GM21515 (cell line): Measurements from ENCODE around the gene ENKD1.
A peak's percentile ranks its signal among the peaks of the same experiment; 100 is the strongest.

Experiments used
- ATAC-seq: cut with Tn5 transposase; IDR thresholded peaks from one replicate; pipeline ENCODE4 v1.9.1; 2021; ENCODE audit not compliant: unreplicated experiment

Gene ENKD1

DNA sequence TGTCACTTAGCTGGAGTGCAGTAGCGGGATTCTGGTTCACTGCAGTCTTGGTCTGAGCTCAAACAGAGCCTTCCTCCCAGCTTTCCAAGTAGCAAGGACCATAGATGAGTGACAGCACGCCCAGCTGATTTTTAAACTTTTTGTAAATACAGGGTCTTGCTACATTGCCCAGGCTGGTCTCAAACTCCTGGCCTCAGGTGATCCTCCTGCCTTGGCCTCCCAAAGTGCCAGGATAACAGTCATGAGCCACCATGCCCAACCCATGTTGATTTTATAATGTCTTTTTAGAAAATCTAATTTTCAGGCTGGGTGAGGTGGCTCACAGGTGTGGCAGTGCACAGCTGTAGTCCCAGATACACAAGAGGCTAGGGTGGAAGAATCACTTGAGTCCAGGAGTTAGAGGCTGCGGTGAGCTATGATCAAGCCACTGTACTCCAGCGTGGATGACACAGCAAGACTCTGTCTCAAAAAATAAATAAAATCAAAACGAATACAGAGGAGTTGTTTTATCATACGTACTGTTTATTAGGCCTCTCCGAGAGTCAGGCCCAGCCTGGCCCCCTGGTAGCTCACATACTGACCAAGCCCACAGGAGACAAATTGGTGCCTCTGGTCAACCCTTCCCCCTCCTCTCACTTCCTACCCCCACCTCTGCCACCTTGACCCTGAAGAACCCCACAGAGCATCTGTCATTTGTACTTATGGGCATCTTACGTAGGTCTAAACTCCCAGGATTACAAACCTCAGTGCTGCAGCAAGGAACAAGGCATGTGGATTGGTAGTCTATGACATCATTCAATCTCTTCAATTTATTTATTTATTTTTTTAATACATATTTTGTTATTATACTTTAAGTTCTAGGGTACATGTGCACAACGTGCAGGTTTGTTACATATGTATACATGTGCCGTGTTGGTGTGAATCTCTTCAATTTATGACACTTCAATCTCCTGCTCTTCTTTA lies 13.7 kb upstream of the ENKD1 start:
- ATAC-seq, result no peak

DNA sequence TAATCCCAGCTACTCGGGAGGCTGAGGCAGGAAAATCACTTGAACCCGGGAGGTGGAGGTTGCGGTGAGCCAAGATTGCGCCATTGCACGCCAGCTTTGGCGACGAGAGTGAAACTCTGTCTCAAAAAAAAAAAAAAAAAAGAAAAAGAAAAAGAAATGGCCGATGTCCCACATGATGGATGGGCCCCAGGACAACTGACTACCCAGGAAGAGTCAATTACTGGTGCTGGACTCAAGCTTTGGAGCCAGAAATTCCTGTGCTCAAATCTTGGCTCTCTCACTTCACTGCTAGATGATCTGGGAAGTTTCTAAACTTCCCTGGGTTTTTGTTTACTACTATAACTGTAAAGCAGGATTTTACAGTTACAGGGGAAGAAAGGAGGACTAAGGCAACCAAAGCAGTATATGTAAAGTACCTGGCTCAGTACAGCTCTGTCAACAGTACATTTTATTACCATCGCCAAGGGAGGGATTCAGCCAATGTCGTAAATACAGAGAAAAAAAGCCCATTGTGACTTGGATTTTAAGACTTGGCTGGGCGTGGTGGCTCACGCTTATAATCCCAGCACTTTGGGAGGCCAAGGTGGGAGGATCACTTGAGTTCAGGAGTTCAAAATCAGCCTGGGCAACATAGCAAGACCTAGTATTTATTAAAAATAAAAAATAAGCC lies 11.9 kb upstream of the ENKD1 start:
- ATAC-seq, result no peak

DNA sequence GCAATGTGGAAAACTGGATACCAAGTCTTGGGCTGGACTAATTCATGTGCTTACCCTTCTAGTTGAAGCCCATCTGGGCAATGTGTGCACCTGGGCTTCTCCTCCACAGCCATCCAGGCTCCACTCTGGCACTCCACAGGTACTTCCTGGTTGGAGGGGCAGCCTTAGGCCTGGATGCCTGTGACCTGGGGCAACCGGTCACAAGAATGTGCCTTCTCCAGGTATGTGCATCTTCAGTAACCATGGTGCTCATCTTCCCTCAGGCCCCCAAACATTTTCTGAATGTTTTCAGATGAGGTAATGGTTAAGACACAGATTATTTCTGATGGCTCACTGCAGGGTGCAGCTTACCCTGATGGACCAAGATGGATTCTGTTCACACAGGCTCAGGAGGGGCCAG lies 11.2 kb upstream of the ENKD1 start:
- ATAC-seq, result no peak

DNA sequence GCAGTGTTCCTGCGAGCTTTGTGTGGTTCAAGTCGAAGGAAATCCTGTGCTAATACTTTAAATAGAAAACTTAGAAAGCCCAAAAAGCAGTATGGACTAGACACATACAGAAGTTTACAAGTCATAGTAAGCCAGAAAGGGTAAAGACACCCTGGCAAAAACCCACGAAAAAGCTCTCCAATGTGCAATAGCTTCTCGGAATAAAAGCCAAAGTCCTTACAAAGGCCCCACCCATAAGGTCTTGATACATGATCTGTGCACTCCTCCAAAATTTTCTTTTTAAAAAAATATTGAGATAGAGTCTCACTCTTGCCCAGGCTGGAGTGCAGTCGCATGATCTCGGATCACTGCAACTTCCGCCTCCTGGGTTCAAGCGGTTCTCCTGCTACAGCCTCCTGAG lies 10.4 kb upstream of the ENKD1 start:
- no peak for ATAC-seq

DNA sequence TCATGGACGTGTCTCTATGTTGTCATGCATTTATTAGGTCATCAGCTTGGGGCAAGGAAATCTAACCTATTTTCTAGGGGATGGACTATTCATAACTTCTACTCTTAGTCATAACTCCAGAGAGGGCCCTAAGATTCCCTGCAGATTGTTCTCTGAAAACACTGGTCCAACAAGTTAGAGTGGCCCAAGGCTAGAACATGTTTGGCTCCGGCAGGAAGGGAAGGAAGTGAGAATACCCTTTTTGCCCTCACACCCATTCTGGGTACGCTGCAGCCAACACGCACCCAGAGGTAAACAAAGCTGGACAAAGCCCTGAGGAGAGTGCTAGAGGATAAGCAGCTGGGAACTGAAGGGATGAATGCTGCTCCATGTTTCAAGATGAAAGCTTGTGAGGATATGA lies 10.0 kb upstream of the ENKD1 start:
- no peak for ATAC-seq

DNA sequence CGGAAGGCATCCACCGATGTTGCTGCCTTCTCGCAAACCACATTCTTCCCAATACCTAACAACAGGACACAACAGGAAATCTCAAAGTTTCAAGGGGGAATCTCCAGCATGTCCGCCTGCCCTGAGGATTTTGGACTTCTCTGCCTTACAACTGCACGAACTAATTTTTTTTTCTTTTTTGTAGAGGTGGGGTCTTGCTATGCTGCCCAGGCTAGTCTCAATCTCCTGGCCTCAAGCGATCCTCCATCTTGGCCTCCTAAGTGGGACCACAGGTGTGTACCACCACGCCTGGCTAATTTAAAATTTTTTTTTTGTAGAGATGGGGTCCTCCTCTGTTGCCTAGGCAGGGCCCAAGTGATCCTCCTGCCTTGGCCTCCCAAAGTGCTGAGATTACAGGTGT lies 9.4 kb upstream of the ENKD1 start:
- ATAC-seq, result no peak

DNA sequence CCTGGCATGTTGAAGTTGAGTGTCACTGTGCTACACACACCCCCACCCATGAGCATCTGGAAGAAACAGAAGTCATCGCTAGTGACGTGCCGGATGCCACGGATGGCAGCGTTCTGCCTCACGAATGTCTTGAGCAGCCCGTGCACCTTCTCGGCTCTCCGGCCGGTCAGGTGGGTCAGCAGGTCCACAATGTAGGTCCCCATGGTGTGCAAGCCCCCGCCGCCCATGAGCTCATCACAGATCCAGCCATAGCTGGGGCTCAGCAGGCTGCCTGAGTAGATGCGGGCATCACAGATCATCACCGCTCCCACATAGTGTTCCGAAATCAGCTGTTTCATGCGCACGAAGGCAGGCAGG lies 9.0 kb upstream of the ENKD1 start:
- no peak for ATAC-seq

DNA sequence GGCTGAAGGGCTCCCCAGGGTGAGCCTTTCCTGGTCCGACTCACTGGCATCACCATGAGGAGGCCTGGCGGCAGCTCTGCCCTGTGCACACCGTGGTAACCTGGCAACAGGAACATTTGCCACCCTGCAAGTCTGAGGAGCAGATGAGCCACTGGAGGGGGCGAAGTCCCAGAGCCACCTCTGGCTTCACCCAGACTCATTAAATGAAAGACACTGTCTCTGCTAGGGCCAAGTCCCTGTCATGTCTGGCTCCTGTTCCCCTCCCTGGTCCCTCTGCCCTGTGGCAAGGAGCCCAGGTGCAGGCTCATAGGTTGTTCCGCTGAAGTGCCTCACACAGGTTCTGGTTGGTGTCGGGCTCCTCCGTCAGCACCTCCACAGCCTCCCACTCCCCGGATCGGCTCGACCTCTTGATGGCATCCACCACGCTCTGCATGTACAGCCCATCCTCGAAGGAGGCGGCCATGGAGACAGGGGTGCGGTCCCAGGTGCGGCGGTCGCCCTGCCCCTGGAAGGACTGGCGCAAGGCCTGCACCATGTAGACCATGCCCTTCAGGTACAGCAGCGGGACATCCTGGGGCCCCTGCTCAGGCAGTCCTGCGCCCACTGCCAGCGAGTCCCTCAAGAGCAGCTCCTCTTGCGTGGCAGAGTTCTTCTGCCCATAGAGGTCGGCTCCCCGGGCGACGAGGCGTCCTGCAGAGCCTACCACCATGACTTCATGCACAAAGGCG lies 8.5 kb upstream of the ENKD1 start:
- no peak for ATAC-seq

DNA sequence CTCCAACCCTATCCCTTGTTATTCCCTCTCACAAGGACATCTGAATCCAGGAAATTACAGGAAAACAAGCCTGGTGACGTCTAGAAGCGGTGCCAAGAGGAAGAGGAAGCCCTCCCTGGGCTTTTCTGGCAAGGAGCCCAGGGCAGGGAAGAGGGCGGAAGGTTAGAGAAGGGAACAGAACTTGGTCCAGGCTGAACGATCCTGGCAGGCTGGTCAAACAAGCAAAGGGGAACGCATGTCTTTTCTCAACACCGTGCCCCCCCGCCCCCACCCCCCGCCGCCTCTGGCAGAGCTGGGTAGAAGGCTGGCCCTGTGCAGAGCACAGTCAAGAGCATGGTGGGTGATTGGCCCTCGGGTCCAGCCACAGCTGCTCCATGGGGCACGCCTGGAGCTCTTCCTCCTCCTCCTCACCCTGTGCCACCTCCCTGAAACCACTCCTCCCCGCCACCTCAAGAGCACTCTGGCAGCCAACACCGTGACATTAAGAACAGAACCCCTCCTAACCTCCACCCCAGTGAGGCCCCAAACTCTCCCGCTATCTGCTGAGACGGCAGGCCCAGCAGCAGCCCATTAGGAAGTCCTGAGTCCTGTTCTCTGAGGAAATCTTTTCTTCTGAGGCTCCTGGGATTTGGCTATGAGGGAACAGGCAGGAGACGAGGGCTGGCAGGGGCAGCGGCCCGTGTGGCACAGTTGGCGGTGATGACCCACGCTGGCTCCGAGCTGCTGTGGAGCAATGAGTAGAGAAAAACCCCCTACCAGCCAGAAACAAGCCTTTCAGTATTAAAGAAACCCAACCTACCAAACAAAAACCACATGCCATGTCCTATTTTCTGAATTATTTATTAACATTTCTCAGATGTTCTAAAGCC lies 7.4 kb upstream of the ENKD1 start:
- ATAC-seq, result no peak

DNA sequence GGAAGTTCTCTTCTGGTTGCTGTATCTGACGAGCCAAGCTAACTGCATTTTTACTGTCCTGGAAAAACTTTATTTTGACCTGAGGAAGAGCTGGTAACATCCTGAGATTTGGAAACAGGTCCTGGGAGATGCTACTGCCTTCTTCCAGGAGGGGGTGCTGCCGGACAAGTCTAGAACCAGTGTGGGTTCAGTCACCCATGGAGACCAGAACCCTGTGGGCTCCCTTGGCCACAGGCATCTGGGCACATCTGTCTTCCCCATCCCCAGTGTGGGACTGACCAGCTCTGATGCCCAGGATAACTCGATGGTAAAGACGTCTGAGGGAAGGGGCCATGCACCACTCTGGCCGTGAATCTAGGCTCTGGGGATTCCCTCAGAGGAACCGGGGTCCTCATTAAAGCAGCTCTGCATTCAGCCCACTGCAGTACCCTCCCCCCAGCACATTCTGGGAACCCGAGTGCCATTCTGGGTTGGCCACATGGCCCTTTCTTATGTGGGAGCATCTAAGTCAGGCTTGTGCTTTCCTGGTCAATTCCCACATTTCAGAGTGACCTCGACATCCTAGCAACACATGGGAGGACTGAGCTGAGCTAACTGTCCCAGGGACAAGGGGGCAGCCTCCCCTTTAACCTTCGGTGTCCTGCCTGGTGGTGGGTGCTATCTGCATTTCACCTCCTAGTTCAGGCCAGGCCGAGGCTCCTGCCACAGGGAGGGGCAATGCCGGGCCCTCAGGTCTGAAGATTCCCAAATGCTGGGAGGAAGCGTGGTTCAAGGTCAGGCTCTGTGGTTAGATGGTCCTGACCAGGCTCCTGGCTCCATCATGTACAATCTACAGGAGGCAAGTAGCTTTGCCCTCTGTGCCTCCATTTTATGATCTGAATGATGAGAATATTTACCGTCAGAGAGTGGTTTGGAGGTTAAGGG lies 6.5 kb upstream of the ENKD1 start:
- ATAC-seq, result no peak

DNA sequence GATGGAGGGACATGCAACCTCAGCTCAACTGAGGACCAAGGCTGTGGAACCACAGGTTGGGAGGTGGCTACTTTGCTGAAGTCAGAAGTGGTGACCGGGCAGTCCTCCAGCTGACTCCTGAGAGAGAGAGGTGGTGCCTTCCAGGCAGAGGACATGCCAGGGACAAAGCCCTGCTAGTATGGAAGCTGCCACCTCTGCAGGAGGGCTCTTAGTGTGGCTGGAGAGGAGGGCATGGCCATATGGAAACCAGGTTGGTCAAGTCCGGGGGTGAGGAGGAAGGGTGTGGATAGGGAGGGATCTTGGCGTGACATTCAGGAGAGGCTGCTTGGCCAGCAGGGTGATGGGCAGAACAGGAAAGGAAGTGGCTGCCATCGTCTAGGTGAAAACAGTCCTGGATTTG lies 5.8 kb upstream of the ENKD1 start:
- no peak for ATAC-seq

DNA sequence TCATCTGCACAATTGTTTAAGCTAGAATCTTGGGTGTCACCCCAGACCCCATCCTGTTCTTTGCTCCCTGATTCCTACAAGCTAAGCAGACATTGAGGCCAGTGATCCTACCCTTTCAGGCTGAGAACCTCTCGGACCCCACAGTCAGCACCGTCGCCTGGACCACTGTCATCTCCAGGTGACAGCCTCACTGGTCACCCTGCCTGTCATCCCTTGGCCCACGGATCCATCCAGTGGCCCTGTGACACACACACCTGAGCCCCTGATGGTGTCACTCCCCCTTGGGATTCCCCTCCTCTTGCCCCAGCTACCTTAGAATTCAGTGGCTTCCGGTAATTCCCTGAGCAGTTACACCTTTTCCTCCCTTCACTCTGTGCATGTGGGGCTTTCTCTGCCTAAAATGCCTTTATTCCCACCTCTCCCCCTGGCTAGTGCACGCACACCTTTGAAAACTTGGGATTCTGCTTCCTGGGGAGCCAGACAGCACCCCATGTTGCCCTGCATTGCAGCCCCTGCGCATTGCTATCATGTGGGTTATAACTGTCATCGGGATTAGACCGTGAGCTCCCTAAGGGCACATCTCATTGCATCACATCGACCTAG lies 3.0 kb upstream of the ENKD1 start:
- no peak for ATAC-seq

DNA sequence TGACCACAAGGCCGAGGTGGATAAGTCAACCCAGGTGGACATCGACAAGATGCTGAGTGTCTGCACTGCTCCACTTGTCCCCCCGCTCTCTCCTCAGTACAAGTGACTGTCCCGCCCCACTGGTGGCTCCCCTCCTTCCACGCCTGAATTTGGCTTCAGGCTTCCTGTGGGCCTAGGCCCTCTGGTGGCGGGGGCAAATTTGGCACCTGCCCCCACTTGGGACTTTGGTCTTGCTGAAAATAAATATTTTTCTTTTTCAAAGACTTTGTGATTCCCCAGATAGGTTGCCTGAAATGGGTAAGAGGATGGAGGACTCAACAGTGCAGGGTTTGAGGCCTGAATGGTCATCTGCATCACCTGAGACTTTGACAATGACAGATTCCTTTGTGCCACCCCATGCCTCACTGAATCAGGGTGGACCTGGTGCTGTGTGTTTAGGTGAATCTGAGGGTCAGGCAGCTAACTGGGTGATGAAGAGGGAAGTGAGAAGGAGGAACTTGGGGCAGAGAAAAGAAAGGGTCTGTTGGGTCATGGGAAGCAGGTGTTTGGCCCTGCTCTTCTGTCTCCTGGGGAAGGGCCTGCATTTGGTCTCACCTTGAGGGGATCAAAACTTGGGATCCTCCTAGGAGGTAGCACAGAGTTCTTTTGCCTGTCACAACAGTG lies 2.1 kb upstream of the ENKD1 start:
- ATAC-seq, result no peak

DNA sequence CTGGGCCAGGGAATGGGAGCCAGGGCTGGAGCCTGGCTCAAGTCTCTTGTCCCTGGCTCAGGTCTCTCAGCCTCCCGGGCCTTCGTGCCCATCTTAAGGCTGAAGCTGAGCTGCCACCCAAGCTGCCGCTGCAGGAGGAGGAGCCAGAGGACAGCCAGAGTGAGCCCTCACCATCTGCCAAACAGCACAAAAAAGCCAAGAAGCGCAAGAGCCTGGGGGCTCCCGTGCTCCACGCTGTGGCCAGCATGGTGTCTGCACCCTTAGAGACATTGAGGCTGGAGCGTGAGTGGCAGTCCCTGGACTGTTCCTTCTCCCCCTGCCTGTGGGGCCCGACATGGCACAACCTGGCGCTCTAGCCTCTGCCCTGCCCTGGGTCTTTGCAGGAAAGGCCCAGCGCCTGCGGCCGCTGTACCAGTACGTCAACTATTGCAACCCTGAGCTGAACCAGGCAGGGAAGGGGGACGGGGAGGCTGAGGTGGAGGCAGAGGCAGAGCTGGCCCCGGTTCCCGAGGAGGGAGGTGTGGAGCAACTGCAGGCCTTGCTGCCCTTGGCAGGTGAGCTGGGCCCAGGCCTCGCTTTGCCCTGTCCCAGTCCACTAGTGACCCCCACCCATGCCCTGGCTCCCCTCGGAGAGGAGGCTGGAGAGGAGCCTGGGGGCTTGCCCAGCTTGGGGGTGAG lies 1.4 kb upstream of the ENKD1 start:
- ATAC-seq, result peak; percentile 47

DNA sequence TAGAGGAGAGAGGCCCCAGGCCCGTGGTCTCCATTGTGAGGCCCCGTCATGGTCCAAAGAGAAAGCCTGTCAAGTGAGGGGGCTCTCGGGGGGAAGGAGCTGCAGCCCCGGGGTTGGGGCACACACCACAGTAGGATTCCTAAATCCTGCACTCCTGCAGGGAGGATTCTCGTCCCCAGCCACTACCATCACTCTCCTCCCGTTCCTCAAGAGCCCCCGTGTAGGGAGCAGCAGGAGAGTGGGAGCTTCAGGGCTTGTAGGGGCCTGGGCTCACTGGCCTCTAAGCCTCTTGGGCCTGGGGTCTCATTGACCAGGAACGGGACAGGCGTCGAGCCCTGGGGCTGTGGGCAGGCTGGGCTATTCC lies 885 bp upstream of the ENKD1 start:
- ATAC-seq, result no peak

DNA sequence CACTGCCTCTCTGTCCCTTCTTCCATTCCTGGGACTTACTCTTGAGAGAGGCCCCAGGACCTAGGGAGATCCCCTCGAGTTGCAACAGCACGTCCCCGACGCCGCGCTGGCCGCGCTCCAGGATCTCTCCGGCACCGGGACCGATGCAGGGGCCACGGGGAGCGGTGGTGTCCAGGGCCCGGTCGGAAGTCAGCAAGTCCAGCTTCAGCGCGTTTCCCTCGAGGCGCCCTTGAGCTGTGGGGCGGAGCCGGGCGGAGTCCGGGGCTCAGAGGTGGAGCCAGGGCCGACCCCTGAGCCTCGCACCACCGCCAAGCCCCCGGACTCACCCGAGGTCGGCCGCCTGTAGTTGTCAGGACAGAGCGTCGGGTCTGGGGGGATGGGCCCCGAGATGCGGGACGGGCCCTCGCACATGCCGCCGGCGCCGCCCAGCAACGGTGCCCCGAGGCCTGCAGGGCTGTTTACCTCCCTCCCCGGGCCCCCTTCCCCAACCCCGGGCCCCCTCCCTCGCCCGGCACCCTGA lies 458 bp downstream of the ENKD1 start:
- no peak for ATAC-seq

DNA sequence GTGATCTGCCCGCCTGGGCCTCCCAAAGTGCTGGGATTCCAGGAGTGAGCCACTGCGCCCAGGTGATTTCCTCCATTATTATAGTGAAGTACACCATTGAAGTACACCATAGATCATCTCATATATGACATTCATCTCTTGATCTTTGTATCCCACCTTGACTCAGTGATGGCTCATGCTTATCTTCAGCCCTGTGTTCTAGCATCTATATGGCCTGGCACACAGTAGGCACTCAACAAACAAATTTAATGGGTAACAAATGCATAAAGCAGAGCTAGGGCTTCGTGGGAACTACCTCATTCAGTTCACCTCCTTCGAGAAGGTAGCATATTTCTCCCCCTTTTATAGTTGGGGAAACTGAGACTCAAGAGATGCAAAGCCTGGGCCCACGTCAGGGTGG lies 952 bp downstream of the ENKD1 start:
- no peak for ATAC-seq

DNA sequence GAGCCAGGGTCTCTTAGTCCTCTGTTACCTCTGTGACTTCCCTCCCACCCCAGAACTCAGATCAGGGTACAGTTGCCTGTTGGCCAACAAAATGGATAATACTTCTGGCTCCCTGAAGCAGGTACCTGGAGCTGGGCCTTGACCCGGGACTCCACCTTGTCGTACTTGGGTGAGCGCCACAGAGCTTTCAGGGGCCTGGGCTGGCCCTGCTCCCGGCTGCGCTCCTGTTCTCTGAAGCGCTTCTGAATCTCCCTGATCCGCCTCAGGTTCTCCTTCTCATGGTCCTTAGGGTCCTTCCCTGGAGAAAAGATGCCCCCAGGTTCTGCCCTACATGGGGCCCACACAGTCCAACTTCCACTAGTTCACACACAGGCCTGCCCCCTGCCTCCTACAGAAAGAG lies 1.7 kb downstream of the ENKD1 start:
- no peak for ATAC-seq
